SIG-M5 treated with dmso at 0.1 percent for 504 hours (cell line): Measurements from ENCODE around the gene MCTP2.
"Not testable (repeated sequence)": the region's sequence is repeated elsewhere in the genome, so short reads cannot be mapped to it uniquely, and the experiment has no call there.

Experiments used
- DNase-seq: peaks from one replicate; lab custom pipeline; 2025; ENCODE audit not compliant: unreplicated experiment; lab: John Stamatoyannopoulos, UW

The MCTP2 gene

GRCh38 chr15:94234300-94234699 lies 2.9 kb downstream of the MCTP2 start:
- DNase-seq, result no peak

- DNase-seq, result no peak
Measured at GRCh38 chr15:94235041-94235440, 3.7 kb downstream of the MCTP2 start.

GRCh38 chr15:94235646-94236045 lies 4.3 kb downstream of the MCTP2 start:
- no peak for DNase-seq

GRCh38 chr15:94236608-94237007 lies 5.2 kb downstream of the MCTP2 start:
- no peak for DNase-seq

GRCh38 chr15:94237903-94238302 lies 6.5 kb downstream of the MCTP2 start:
- no peak for DNase-seq

- no peak for DNase-seq
Measured at GRCh38 chr15:94238539-94239118, 7.3 kb downstream of the MCTP2 start.

GRCh38 chr15:94239474-94239873 lies 8.1 kb downstream of the MCTP2 start:
- no peak for DNase-seq

- DNase-seq, result no peak
Measured at GRCh38 chr15:94240480-94240879, 9.1 kb downstream of the MCTP2 start.

- no peak for DNase-seq
Measured at GRCh38 chr15:94242257-94242656, 10.9 kb downstream of the MCTP2 start.

GRCh38 chr15:94243003-94243402 lies 11.6 kb downstream of the MCTP2 start:
- not testable (repeated sequence) for DNase-seq

- DNase-seq, result no peak
Measured at GRCh38 chr15:94243418-94243817, 12.1 kb downstream of the MCTP2 start.

- no peak for DNase-seq
Measured at GRCh38 chr15:94246016-94246415, 14.7 kb downstream of the MCTP2 start.

GRCh38 chr15:94247789-94248638 lies 16.7 kb downstream of the MCTP2 start:
- DNase-seq, result no peak

GRCh38 chr15:94250801-94251200 lies 19.4 kb downstream of the MCTP2 start:
- DNase-seq, result no peak

- no peak for DNase-seq
Measured at GRCh38 chr15:94252223-94252766, 20.9 kb downstream of the MCTP2 start.

- DNase-seq, result no peak
Measured at GRCh38 chr15:94252906-94253491, 21.6 kb downstream of the MCTP2 start.

- no peak for DNase-seq
Measured at GRCh38 chr15:94253742-94254141, 22.4 kb downstream of the MCTP2 start.

- DNase-seq, result no peak
Measured at GRCh38 chr15:94255540-94255939, 24.2 kb downstream of the MCTP2 start.

GRCh38 chr15:94256511-94256910 lies 25.1 kb downstream of the MCTP2 start:
- no peak for DNase-seq

GRCh38 chr15:94257776-94258175 lies 26.4 kb downstream of the MCTP2 start:
- DNase-seq, result not testable (repeated sequence)

- no peak for DNase-seq
Measured at GRCh38 chr15:94258246-94258645, 26.9 kb downstream of the MCTP2 start.
